ENCODE measurements around the gene EPB41L4A.

Gene EPB41L4A

DNA sequence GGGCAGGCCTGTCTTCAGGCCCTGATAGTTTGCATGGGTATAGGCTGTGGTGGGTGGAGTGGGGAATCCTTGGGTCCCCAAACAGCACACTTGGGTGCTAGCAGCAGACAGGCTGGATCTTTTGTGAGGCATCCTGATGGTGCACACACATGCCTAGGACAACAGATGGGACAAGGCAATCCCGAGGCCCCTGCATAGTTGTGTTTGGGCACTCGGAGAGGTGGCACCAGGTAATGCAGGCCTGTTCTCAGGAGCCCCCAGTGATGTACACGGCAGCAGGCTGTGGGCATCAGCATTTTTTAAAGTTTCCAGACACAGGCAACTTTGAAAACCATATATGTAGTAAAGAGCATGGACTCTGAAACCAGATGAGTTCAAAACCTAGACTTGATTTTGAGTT lies 65.4 kb downstream of the EPB41L4A start:
- Mint-ChIP-seq H3K27me3 (ENCODE audit: low read depth) (peaks cover 3% of the 10 kb centered on the region), H3K4me1 (ENCODE audit: low read depth) (no peaks in the 10 kb centered on the region), H3K27ac (no peak overlapping the region), H3K36me3 (ENCODE audit: low read depth) (no peaks in the 10 kb centered on the region), H3K4me3 (no peak overlapping the region), H3K9me3 (no peaks in the 10 kb centered on the region)

DNA sequence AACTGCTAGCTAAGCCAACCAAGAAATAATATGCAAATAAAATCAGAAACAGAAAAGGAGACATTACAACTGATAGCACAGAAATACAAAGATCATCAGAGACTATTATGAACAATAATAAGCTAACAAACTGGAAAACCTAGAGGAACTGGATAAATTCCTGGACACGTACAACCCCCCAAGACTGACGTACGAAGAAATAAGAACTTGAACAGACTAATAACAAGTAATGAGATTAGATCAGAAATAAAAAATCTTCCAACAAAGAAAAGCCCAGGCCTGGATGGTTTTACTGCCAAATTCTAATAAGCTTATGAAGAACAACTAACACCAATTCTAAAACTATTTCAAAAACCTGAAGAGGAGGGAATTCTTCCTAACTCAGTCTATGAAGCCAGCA lies 67.9 kb downstream of the EPB41L4A start:
- no peak overlapping the region for H3K27ac Mint-ChIP-seq
- H3K9me3 Mint-ChIP-seq: no peaks in the 10 kb centered on the region
- no peak overlapping the region for H3K4me3 Mint-ChIP-seq
- no peaks in the 10 kb centered on the region for H3K36me3 Mint-ChIP-seq (ENCODE audit: low read depth)
- H3K27me3 Mint-ChIP-seq (ENCODE audit: low read depth): peaks cover 3% of the 10 kb centered on the region
- no peaks in the 10 kb centered on the region for H3K4me1 Mint-ChIP-seq (ENCODE audit: low read depth)

DNA sequence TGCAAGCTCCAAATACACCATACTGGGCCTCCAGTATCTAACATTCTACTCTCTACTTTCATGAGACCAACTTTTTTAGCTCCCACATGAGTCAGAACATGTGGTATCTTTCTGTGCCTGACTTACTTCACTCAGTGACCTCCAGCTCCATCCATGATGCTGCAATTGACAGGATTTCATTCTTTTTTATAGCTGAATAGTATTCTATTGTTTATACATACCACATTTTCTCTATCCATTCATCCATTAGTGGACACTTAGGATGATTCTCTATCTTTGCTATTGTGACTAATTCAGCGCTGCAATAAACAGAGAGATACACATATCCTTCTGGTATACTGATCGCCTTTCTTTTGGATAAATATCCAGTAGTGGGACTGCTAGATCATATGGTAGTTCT lies 68.5 kb downstream of the EPB41L4A start:
- no peaks in the 10 kb centered on the region for H3K9me3 Mint-ChIP-seq
- no peak overlapping the region for H3K27ac Mint-ChIP-seq

DNA sequence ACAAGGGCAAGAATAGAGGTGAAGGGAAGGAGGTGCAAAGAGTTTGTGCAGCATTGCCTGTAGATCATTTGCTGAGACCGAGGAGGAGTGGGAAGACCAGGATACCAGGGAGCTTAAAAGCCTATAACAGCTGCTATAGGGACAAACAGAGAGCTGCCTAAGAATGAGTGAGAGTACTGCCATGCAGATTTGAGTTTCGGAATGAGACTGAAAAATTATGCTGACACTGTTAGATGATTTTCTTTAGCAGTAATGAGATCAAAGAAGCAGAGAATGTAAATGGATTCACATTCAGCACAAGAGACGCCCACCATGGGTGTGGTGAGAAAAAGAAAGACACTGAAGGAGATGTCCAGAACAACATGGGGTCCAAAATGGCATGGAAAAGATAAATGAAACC lies 69.7 kb downstream of the EPB41L4A start:
- H3K27ac Mint-ChIP-seq: no peak overlapping the region
- H3K4me1 Mint-ChIP-seq (ENCODE audit: low read depth): no peaks in the 10 kb centered on the region
- H3K36me3 Mint-ChIP-seq (ENCODE audit: low read depth): no peaks in the 10 kb centered on the region
- no peaks in the 10 kb centered on the region for H3K27me3 Mint-ChIP-seq (ENCODE audit: low read depth)
- H3K9me3 Mint-ChIP-seq: no peaks in the 10 kb centered on the region
- no peak overlapping the region for H3K4me3 Mint-ChIP-seq

More for the DNA sequence above, 68.5 kb downstream of the EPB41L4A start:
- Mint-ChIP-seq H3K36me3 (ENCODE audit: low read depth) (no peaks in the 10 kb centered on the region), H3K4me3 (no peak overlapping the region), H3K4me1 (ENCODE audit: low read depth) (no peaks in the 10 kb centered on the region), H3K27me3 (ENCODE audit: low read depth) (peaks cover 2% of the 10 kb centered on the region)

DNA sequence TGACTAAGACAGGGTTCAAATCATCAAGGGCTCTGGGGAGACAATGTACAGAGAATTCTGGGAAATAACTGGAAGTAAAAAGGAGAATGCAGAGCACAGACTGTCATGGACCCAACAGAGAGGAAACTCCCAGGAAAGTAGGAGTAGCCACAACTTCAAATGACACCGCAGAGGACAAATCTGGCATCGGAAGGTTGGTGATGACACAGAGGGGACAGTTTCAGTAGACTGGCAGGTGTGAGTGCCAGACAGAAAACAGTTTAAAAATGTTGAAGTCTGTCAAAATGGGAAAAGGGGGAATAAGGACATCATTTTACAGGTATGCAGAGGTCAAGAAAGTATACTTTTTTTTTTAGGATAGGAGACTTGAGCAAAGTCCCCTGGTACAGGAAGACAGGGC lies 70.2 kb downstream of the EPB41L4A start:
- Mint-ChIP-seq H3K27me3 (ENCODE audit: low read depth) (no peaks in the 10 kb centered on the region), H3K36me3 (ENCODE audit: low read depth) (no peaks in the 10 kb centered on the region), H3K9me3 (no peaks in the 10 kb centered on the region), H3K4me3 (no peak overlapping the region), H3K4me1 (ENCODE audit: low read depth) (no peaks in the 10 kb centered on the region), H3K27ac (no peak overlapping the region)

DNA sequence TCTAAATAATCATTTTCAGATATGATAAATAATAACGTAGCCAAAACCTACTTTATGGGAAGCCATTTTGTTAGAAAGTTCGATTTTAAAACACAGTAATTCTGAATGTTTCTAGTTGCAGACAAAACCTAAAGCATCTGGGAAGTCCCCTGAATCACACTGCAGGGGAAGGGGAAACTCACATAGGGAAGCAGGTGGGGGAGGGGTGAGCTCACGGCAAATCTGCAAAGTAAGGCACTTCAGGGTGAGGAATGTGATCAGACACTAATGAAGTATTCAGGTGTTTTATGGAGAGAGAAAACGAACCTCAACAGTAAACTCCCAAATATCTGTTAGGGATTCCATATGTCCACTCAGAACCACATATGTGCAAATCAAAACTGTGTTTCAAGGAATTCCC lies 70.7 kb downstream of the EPB41L4A start:
- Mint-ChIP-seq H3K4me1 (ENCODE audit: low read depth) (no peaks in the 10 kb centered on the region), H3K27ac (no peak overlapping the region), H3K4me3 (no peak overlapping the region), H3K9me3 (no peaks in the 10 kb centered on the region), H3K27me3 (ENCODE audit: low read depth) (no peaks in the 10 kb centered on the region), H3K36me3 (ENCODE audit: low read depth) (no peaks in the 10 kb centered on the region)

DNA sequence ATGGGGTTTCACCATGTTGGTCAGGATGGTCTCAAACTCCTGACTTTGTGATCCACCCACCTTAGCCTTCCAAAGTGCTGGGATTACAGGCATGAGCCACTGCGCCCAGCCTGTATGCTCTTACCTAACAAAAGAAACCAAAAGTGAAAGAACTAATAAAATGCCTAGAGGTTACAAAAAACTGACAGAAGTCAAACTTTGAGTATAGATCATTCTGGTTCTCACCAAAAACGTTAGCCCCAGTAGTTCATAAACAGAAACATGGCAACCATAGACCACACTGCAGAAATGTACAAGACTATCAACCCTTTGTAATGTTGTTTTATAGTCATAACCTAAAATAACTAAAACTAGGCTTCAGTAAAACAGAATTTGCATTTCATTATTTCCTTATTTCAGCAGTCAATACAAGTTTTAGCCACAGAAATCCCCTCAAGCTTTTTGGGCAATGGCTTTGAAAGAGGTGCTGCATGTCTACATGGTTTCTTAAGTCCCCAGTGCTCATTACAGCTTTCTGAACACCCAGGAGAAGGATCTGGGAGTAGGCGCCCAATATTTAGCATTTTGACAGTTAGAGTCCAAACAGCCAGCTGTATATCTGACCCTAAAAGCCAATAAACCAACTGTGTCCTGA lies 72.5 kb downstream of the EPB41L4A start:
- H3K27ac Mint-ChIP-seq: no peak overlapping the region
- no peaks in the 10 kb centered on the region for H3K9me3 Mint-ChIP-seq
- H3K27me3 Mint-ChIP-seq (ENCODE audit: low read depth): no peaks in the 10 kb centered on the region
- H3K4me1 Mint-ChIP-seq (ENCODE audit: low read depth): no peaks in the 10 kb centered on the region
- no peak overlapping the region for H3K4me3 Mint-ChIP-seq
- no peaks in the 10 kb centered on the region for H3K36me3 Mint-ChIP-seq (ENCODE audit: low read depth)

DNA sequence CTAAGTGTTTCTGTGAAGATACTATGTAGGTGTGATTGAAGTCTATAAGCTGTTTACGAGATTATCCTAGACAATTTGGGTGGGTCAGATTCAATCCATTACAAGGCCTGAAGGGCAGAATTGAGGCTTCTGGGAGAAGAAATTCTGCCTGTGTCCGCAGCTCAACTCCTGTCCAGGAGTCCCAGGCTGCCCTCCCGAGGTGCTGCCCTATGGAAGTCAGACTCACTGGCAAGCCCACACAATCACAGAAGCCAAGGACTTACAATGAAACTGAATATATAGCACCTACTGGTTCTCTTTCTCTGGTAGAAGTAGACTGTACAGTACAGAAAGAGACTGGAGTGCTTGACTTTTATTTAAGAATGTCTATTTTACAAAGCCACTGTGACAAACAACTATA lies 74.5 kb downstream of the EPB41L4A start:
- no peaks in the 10 kb centered on the region for H3K4me1 Mint-ChIP-seq (ENCODE audit: low read depth)
- H3K27ac Mint-ChIP-seq: no peak overlapping the region
- H3K27me3 Mint-ChIP-seq (ENCODE audit: low read depth): no peaks in the 10 kb centered on the region
- no peaks in the 10 kb centered on the region for H3K9me3 Mint-ChIP-seq
- no peak overlapping the region for H3K4me3 Mint-ChIP-seq
- no peaks in the 10 kb centered on the region for H3K36me3 Mint-ChIP-seq (ENCODE audit: low read depth)

DNA sequence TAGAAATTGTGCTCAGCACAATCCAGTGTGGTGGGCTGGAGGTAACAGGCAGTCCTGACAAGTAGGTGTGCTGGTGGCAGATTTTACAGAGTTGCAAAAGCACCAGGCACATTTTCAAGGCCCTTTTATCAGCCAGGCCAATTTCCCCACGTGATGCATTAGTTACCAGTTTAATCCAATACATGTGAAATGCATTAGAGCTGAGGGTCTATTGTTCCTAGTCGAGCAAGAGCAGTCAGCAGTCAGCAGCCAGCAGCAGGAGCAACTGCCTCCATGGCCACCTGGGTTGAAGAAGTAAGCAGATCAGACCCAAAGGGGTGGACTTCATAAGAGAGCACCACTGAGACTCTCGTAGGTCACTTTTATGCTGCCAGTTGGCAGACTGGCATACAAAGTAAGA lies 76.7 kb downstream of the EPB41L4A start:
- Mint-ChIP-seq H3K4me3 (no peak overlapping the region), H3K36me3 (ENCODE audit: low read depth) (no peaks in the 10 kb centered on the region), H3K9me3 (no peaks in the 10 kb centered on the region), H3K4me1 (ENCODE audit: low read depth) (no peaks in the 10 kb centered on the region), H3K27me3 (ENCODE audit: low read depth) (no peaks in the 10 kb centered on the region), H3K27ac (no peak overlapping the region)

DNA sequence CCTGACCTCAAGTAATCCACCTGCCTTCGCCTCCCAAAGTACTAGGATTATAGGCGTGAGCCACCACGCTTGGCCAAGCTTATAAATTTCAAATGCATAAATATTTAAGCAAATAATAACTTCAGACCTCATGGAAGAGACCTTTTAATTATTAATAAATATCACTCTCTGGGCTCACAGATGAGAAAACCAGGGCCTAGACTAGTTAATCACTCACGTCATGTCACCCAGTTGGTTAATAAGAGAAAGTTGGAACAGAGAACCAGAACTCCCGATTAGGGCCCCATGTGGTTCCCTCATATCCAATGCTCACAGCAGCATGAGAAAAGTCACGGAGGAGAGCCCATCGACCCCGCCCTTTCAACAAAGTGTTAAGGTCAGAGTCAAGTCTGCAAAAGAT lies 79.3 kb downstream of the EPB41L4A start:
- Mint-ChIP-seq H3K27me3 (ENCODE audit: low read depth) (no peaks in the 10 kb centered on the region), H3K36me3 (ENCODE audit: low read depth) (no peaks in the 10 kb centered on the region), H3K27ac (no peak overlapping the region), H3K4me3 (no peak overlapping the region), H3K4me1 (ENCODE audit: low read depth) (no peaks in the 10 kb centered on the region), H3K9me3 (no peaks in the 10 kb centered on the region)

DNA sequence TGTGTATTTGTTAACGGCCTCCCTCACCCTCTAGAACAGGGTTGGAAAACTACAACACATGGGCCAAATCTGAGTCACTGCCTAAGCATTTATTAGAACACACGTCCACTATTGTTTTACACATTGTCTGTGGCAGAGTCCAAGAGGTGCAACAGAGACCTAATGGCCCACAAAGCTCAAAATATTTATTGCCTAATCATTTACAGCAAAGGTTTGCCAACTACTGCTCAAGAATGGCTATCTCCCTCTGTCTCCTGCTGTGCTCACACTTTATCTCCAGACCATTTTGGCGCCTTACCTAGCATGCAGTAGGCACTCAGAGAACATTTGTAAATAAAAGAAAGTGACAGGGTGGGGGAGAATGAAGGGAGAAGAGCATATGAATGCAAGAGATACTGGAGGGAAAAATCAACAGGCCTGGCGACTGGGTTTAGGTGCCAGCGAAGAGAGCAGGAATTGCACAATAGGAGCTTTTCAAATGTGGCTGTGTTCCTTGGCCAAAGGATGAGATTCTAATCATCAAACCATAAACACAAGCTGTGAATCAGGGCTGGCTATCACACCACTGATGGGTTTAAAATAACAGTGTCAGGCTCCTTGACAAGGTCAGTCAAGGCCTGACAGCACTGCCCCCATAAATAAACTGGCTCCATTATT lies 80.3 kb downstream of the EPB41L4A start:
- Mint-ChIP-seq H3K4me3 (no peak overlapping the region), H3K36me3 (ENCODE audit: low read depth) (no peaks in the 10 kb centered on the region), H3K27ac (no peak overlapping the region), H3K9me3 (no peaks in the 10 kb centered on the region), H3K27me3 (ENCODE audit: low read depth) (no peaks in the 10 kb centered on the region), H3K4me1 (ENCODE audit: low read depth) (no peaks in the 10 kb centered on the region)

DNA sequence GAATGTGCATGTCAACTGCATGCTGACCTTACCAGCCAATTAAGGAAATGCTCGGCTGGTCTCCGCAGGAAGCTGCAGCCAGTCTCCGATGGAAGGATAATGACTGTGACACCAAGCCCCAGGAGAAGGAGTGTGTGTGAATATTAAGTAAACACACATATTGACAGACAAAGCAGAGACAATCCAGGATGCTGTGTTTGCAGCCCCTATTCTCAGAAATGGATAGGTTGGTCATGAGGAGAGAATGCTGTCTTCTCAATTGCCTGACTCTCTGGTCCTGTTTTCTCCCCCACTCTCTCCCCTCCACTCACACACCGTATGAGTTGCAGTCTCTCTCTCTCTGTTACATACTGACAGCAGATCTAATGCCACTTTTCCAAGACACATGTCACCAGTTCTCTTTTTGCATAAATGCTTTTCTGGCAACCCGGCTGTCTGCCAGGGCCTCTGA lies 85.7 kb downstream of the EPB41L4A start:
- H3K4me1 Mint-ChIP-seq (ENCODE audit: low read depth): no peaks in the 10 kb centered on the region
- H3K27ac Mint-ChIP-seq: no peak overlapping the region
- no peak overlapping the region for H3K4me3 Mint-ChIP-seq
- no peaks in the 10 kb centered on the region for H3K36me3 Mint-ChIP-seq (ENCODE audit: low read depth)
- H3K9me3 Mint-ChIP-seq: no peaks in the 10 kb centered on the region
- peaks cover 9% of the 10 kb centered on the region for H3K27me3 Mint-ChIP-seq (ENCODE audit: low read depth)

DNA sequence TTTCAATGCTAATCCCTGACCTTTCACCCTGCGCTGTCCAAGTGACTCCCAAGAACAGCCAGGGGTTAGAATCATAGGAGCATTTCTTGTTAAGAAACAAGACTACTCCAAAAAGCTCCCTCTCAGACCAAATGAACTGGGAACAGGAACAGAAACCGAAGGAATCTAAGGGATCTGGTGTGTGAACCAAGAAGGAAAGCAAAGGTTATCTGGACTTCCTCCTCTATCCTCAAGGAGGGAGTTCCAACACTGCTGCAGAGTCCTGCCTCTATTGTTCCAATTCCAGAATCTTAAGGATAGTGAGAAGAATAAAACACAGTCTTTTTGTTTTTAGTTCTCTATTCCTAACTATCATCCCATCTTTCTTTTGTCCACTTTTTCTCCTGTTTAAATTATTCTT lies 87.2 kb downstream of the EPB41L4A start:
- H3K27me3 Mint-ChIP-seq (ENCODE audit: low read depth): peaks cover 9% of the 10 kb centered on the region
- no peaks in the 10 kb centered on the region for H3K36me3 Mint-ChIP-seq (ENCODE audit: low read depth)
- H3K4me1 Mint-ChIP-seq (ENCODE audit: low read depth): no peaks in the 10 kb centered on the region
- no peaks in the 10 kb centered on the region for H3K9me3 Mint-ChIP-seq
- no peak overlapping the region for H3K4me3 Mint-ChIP-seq
- H3K27ac Mint-ChIP-seq: no peak overlapping the region

DNA sequence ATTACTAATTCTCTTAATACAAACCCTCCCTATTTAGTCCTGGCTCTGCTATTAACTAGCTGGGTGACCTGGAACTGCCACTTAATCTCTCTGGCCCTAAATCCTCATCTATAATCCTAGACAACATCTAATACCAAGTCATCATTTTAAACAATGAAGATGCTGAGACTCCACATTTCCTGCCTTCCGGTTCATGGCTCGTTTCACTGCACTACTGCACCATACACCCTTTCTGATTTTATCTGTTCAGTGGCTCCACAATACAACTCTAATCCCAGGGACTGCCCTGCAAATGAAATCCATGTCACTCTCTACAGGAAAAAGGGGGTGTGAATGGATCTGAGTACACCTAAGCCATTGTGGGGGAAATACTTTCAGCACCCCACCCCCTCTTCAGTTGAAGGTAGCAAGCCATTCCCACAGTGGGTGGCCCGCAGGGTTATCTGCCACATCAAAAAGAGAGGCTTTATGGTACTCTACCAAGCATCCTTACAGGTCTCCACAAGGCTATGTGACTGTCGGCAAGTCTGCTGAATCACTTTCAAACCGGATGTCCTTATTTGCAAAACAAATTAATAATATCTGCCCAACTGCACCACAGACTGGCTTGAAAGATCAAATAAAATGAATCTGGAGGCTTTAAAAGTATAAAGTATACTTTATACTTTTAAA lies 89.5 kb downstream of the EPB41L4A start:
- H3K4me3 Mint-ChIP-seq: no peak overlapping the region
- H3K9me3 Mint-ChIP-seq: no peaks in the 10 kb centered on the region
- no peaks in the 10 kb centered on the region for H3K36me3 Mint-ChIP-seq (ENCODE audit: low read depth)
- H3K27me3 Mint-ChIP-seq (ENCODE audit: low read depth): peaks cover 13% of the 10 kb centered on the region
- H3K4me1 Mint-ChIP-seq (ENCODE audit: low read depth): no peaks in the 10 kb centered on the region
- no peak overlapping the region for H3K27ac Mint-ChIP-seq

DNA sequence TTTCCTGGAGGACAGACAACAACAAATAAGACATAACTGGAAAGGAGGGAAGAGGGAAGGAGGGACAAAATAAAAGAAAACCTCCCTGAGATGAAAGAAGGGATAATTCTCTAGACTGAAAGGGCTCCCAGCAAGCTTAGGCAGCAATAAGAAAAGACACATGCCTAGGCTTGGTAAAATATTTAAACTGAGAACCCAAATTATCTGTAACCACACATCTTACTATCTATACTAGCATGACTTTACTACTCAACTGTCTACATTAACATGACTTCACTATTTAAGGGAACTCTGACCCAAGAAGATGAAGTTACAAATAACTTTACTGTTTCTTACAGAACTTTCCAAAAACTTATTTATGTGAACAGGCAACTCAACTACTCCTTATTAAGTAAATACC lies 95.9 kb downstream of the EPB41L4A start:
- no peak overlapping the region for H3K27ac Mint-ChIP-seq
- H3K36me3 Mint-ChIP-seq (ENCODE audit: low read depth): no peaks in the 10 kb centered on the region
- H3K9me3 Mint-ChIP-seq: no peaks in the 10 kb centered on the region
- H3K4me3 Mint-ChIP-seq: no peak overlapping the region
- H3K4me1 Mint-ChIP-seq (ENCODE audit: low read depth): no peaks in the 10 kb centered on the region
- H3K27me3 Mint-ChIP-seq (ENCODE audit: low read depth): peaks cover 17% of the 10 kb centered on the region

Data from T-helper 1 cell treated with Interleukin-12 subunit alpha and Interleukin-12 subunit beta and Interleukin-4 antibody, amounts not matched to agents 30 μg/mL and 1 μg/mL, for 36 hours (primary cell).